Activated T-helper 1 cell treated with Interleukin-2 at 50 U/mL for 16 hours (primary cell): Measurements from ENCODE around the gene TMEM9B.

ENCODE experiments used
- DNase-seq: peaks from one replicate; pipeline ENCODE4 v3.0.0-alpha.2; 2020; ENCODE audit warnings: low read depth

The TMEM9B gene

DNA sequence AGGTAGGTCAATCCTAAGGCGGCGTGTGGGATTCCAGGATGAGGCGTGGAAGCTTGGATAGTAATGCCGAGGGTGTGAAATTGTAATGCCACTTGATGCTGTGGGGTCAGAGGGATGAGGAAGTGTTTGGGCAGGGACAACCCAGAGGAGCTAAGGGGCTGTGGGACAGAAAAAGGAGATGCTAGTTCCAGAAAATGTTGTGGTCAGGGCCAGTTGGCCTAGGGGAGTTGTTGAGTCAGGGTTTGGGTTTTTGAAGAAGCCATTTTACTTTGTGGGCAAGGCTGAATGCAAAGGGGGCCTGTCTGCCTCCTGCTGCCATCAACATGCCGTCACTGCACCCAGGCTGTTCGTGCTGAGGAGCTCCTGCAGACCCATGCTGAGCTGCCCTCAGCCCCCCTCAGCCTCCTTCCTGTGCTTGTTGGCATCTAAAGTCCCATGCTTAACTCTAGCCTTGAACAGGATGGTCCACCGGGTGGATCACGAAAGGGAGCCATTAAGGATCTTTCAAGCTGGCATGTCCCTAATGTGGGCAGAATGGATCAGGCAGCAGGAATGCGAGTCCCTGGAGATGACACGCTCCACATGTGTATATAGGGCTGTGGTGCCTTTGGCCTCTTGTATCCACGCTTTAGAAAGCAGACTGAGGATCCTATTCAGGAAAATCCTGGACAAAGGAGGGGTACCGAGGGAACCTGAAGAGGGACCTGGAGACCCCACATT is 33.6 kb downstream of the TMEM9B start:
- DNase-seq = no peak

GRCh38 chr11:8928981-8929615 is 35.1 kb downstream of the TMEM9B start:
- no peak for DNase-seq

GRCh38 chr11:8928205-8928604 is 36.0 kb downstream of the TMEM9B start:
- no peak for DNase-seq

DNA sequence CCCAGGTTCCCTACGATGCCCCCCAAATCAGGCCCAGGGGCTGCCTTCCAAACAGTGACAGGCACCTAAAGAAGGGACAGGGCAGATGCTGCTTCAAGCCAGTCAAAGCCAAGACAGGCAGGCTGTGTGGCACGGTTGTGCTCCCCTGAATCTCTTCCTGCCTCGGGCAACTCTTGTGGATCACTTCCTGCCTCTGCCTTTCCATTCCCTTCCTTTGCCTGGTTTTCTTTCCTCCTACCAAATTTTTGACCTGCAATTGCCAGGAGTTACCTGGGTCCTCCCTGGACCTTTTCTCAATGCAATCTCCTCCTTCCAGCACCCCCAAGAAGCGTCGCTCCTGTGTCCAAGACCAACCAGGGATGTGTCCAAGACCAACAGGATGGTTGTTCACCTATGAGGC is 37.0 kb downstream of the TMEM9B start:
- DNase-seq = no peak

DNA sequence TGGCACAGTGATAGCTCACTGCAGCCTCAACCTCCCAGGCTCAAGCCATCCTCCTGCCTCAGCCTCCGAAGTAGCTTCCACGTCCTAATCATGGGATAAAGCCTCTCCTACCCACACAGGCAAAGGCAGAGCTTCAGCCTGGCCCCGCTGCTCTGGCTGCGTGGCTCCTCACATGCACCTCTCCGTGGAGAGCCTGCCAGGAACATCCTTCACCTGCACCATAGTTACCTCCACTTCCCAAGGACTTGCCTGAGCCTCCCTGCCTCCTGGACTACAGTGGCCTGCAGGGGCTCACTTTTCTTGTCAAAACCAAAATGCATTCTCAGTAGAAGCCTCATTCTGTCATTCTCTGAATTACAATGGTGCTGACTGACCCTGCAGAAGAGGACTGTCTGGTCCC is 38.0 kb downstream of the TMEM9B start:
- DNase-seq = no peak

GRCh38 chr11:8925711-8926110 is 38.5 kb downstream of the TMEM9B start:
- no peak for DNase-seq

GRCh38 chr11:8922691-8923090 is 41.6 kb downstream of the TMEM9B start:
- no peak for DNase-seq

GRCh38 chr11:8917157-8917825 is 47.0 kb downstream of the TMEM9B start:
- DNase-seq = no peak

GRCh38 chr11:8914661-8915018 is 49.6 kb downstream of the TMEM9B start:
- no peak for DNase-seq

DNA sequence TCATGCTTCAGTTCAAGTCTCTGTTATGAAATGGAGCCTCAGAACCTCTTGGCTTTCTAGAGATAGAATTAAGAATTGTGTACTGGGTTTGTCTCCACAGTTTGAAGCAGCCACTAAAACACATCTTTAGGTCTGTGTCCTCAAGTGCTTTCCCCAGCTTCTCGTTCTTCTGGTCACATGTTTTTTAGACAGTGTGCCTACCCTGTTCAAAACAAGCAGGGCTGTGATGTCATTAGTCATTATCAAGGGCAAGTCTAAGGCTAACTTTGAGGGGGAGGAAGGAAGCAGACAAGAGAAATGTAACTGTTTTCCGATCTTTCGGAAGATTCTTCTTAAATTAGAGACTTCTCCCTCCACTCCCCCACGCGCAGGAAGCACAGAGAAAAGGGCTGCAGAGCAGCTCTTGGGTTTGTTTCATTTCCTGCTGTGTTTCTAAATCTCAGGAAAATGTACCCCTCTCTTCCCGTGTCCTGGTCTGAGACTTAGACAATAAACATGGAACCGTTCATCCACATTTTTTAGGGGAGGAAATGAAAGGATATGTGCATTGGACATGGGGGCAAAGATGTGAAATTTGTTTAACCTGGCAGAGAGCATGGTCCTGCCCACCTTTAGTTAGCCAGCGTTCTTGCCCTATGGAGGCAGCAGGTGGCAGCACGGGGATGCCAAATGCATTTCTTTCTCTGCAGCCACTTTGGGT is 50.1 kb downstream of the TMEM9B start:
- DNase-seq = peak; percentile 18

GRCh38 chr11:8911029-8911823 is 53.0 kb downstream of the TMEM9B start, which contains the start of gene AKIP1:
Gene AKIP1, plus strand, starts transcription at chr11:8911189. Its CDS starts 261 bp downstream, at chr11:8911450.
- peak; percentile 70 for DNase-seq

DNA sequence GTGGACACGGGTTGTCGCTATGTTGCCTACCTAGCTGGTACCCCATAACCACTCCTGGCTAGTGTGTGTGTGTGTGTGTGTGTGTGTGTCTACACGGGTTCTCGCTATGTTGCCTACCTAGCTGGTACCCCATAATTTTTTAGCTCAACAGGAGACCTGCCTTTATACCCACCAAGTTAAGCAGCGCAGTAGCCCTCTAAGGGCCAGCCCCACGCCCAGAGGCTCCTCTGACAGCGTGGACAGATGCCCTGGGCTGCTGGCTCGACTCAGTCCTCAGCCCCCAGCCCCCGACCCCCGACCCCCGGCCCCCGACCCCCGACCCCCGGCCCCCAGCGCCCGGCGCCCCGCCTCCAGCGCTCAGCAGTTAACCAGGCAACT is 53.6 kb downstream of the TMEM9B start:
- DNase-seq = no peak

- DNase-seq = no peak
Measured at GRCh38 chr11:8908099-8908498, 56.1 kb downstream of the TMEM9B start.

GRCh38 chr11:8907116-8907515 is 57.1 kb downstream of the TMEM9B start:
- no peak for DNase-seq

GRCh38 chr11:8905528-8906165 is 58.6 kb downstream of the TMEM9B start:
- no peak for DNase-seq

DNA sequence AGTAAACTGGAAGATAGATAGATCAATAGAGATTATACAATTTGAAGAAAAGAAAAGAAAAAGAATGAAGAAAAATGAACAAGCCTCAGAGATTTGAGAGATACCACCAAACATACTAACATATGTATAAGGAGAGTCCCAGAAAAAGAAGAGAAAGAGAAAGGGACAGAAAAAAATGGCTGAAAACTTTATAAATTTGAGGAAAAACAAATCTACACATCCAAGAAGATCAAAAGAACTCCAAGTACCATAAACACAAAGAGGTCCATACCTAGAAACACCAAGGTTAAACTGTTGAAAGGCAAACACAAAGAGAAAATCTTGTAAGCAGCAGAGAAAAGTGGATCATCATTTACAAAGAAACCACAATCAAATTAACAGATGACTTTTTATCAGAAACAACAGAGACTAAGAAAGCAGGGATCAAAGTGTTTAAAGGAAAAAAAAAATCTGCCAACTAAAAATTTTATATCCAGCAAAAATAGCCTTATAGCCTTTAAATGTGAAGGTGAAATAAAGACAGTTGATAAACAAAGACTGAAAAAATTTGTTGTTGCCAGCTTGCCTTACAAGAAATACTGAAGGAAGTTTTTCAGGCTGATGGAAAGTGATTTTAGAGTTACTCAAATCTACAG is 65.0 kb downstream of the TMEM9B start:
- DNase-seq = no peak
